Measurements from ENCODE around the gene TRHDE.

- no peak for TF ChIP-seq GABPA (IDR thresholded peaks at IDR 0.05; ENCODE audit: low read depth)
- no peak for TF ChIP-seq CTCF (IDR thresholded peaks at IDR 0.05; ENCODE audit: insufficient read depth, low read length)
- no peak for TF ChIP-seq POLR2AphosphoS5 (IDR thresholded peaks at IDR 0.05; ENCODE audit: low read depth)
- TF ChIP-seq SPI1 (IDR thresholded peaks at IDR 0.05; ENCODE audit: borderline replicate concordance, low read depth): no peak
- TF ChIP-seq REST (IDR thresholded peaks at IDR 0.05; ENCODE audit: insufficient replicate concordance, low read depth): no peak
Measured at GRCh38 chr12:72578327-72578726, 306.2 kb downstream of the TRHDE start.

All from HL-60 (cell line).